Brain microvascular endothelial cell (primary cell): ENCODE data around the gene NDFIP1.
"Not testable (repeated sequence)": the region's sequence is repeated elsewhere in the genome, so short reads cannot be mapped to it uniquely, and the experiment has no call there.

ENCODE experiments used
- DNase-seq: peaks from one replicate; pipeline ENCODE4 v3.0.0-alpha.2; 2020
- H3K27ac ChIP-seq: fragments of 250-450 bp; sonication (Bioruptor Pico); 2 replicates; pipeline ENCODE4 v1.5.1; 2020; ENCODE audit warnings: mild to moderate bottlenecking, moderate library complexity
- H3K27me3 ChIP-seq: fragments of 250-450 bp; sonication (Bioruptor Pico); replicated peaks from 2 replicates; pipeline ENCODE4 v1.5.1; 2020; ENCODE audit warnings: mild to moderate bottlenecking
- H3K36me3 ChIP-seq: fragments of 250-450 bp; sonication (Bioruptor Pico); replicated peaks from 2 replicates; pipeline ENCODE4 v1.5.1; 2020; ENCODE audit warnings: mild to moderate bottlenecking
- H3K4me3 ChIP-seq: 2 replicates; pipeline ENCODE4 v1.5.1; 2011; ENCODE audit warnings: low read depth, mild to moderate bottlenecking, control low read depth, low read length, moderate library complexity
- CTCF ChIP-seq: IDR thresholded peaks from 2 replicates; pipeline ENCODE4 v1.5.1; 2011; ENCODE audit warnings: low read depth, mild to moderate bottlenecking, moderate library complexity, low read length, control low read depth, inconsistent platforms; ENCODE audit errors: missing control alignments
- in situ Hi-C: cut with HindIII; loops from 2 replicates; pipeline ENCODE4 v1.10.0; 2017; ENCODE audit warnings: low sequenced_read_pairs, low pct_ligation_motif_present

Gene NDFIP1

DNA sequence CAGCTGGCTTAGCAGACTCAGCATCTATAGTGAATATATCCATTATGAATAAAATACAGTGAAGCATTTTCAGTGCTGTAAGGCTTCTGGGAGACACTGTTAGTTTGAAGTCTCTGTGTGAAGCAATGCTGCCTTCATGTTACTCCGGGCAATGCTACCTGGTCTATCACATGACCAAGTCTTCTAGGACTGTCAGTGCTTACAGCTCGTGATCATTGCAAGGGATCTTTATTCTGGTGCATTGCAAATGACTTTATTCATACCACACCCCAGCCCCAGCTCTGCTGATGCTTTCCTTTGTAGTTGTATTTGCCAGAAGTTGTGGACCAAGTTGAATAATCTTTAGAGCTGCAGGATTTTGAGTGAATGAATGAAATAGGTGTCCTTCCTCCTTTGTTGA, 21.9 kb upstream of the NDFIP1 start:
- Histone ChIP-seq H3K4me3 (no peak overlapping the region), H3K27ac (no peak overlapping the region), H3K36me3 (no peaks in the 10 kb centered on the region), H3K27me3 (no peaks in the 10 kb centered on the region)
- TF ChIP-seq CTCF: no peak
- DNase-seq: no peak
- in situ Hi-C loops: no loop called here

GRCh38 chr5:142087920-142088679, 20.5 kb upstream of the NDFIP1 start:
- Histone ChIP-seq H3K27ac (no peak overlapping the region), H3K27me3 (no peaks in the 10 kb centered on the region), H3K4me3 (no peak overlapping the region), H3K36me3 (no peaks in the 10 kb centered on the region)
- in situ Hi-C loops: no loop called here
- DNase-seq: no peak
- no peak for TF ChIP-seq CTCF

- H3K36me3 ChIP-seq, H3K4me3 ChIP-seq, H3K27ac ChIP-seq, H3K27me3 ChIP-seq, DNase-seq, in situ Hi-C loops: not testable (repeated sequence)
Measured at GRCh38 chr5:142088855-142089479, 19.6 kb upstream of the NDFIP1 start.

DNA sequence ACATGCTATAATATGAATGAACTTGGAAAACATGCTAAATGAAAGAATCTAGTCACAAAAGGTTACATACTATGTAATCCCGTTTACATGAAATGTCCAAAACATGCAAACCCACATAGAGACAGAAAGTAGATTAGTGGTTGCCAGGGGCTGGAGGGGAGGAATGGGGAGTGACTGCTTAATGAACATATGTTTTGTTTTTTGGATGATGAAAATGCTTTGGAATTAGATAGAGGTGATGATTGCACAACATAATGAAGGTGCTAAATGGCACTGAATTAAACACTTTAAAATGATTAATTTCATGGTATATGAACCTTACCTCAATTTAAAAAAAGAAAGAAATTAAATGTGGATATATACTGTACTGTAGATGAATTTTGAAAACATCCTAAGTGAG, 17.6 kb upstream of the NDFIP1 start:
- in situ Hi-C loops: no loop called here
- no peak for TF ChIP-seq CTCF

GRCh38 chr5:142091922-142092321, 16.7 kb upstream of the NDFIP1 start:
- no peak for TF ChIP-seq CTCF
- H3K27ac ChIP-seq: no peak overlapping the region
- in situ Hi-C loops: no loop called here
- no peaks in the 10 kb centered on the region for H3K36me3 ChIP-seq
- no peak overlapping the region for H3K4me3 ChIP-seq
- DNase-seq: no peak
- H3K27me3 ChIP-seq: no peaks in the 10 kb centered on the region

More for the DNA sequence above, 17.6 kb upstream of the NDFIP1 start:
- no peak overlapping the region for H3K4me3 ChIP-seq
- H3K27ac ChIP-seq: no peak overlapping the region
- no peak for DNase-seq
- no peaks in the 10 kb centered on the region for H3K36me3 ChIP-seq
- no peaks in the 10 kb centered on the region for H3K27me3 ChIP-seq

DNA sequence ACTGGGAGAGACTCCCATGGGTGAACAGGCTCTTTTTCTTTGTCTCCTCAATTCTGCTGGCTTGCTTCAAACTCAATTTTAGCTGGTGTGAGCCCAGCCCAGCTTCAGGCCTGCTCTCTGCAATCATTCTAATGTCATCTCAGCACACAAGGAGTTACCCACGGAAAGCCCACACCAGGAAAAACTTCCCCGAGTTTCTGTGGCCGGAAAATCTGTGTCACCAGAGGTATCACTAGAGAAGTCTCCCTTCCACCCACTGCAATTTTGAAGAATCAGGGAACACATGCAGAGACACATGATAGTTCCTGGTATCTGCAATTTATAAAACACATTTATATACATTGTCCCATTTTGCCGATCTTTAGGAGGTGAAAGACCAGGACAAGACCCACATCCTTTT, 13.5 kb upstream of the NDFIP1 start:
- TF ChIP-seq CTCF: no peak
- H3K4me3 ChIP-seq: no peak overlapping the region
- no peaks in the 10 kb centered on the region for H3K27me3 ChIP-seq
- DNase-seq: no peak
- H3K36me3 ChIP-seq: no peaks in the 10 kb centered on the region
- in situ Hi-C loops: no loop called here
- no peak overlapping the region for H3K27ac ChIP-seq
